Measurements from ENCODE around the gene ZCCHC3.
"Not testable (repeated sequence)": the region's sequence is repeated elsewhere in the genome, so short reads cannot be mapped to it uniquely, and the experiment has no call there.

The ZCCHC3 gene

DNA sequence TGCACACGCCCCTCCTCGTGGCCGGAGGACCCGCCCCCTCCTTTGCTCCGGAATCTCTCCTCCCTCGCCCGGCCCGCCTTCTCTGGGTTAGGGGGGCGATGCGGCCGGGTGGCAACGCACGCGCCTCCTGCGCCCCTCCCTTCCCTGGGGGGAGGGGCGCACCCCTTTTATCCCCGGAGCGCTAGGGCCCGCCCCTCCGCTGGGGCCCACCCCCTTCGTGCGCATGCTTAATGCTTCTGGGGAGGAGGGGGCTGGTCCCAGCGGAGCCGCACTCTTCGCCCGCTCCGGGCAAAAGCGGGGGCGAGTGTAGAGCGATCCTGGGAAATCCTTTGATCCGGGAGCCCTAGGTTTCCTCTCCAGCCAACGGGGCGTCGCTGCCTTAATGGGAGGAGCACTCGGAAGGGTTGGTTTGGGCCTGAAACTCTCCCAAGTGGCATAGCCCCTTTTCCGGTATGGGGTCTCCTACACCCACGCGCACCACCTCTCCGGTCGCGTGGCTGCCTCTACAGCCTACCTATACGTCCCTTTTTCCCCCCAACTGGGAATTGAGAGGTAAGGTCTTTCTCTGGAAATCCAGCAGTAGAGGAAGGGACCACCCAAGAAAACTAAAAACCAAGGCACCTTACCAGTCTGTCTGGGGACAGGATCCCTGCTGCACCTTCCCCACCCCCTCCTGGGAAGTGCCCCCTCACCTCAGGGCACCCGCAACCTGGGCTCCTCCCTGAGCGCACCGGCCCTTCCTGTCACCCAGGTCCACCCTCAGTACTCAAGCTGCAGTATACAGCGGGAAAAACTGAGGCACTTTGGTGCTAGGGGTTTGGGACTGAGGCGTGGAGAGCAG is 30.0 kb downstream of the ZCCHC3 start:
- Histone ChIP-seq H2AFZ (ENCODE audit: low read depth, low read length) (no peak overlapping the region), H3K9me3 (ENCODE audit: low read length) (no peaks in the 10 kb centered on the region), H3K27me3 (ENCODE audit: insufficient read depth, low read length) (no peaks in the 10 kb centered on the region), H3K4me3 (ENCODE audit: low read length) (peak overlapping the region; percentile 92), H3K36me3 (ENCODE audit: insufficient read depth, low read length) (peaks cover 13% of the 10 kb centered on the region), H3K4me1 (ENCODE audit: insufficient read depth, low read length) (peaks cover 46% of the 10 kb centered on the region)

DNA sequence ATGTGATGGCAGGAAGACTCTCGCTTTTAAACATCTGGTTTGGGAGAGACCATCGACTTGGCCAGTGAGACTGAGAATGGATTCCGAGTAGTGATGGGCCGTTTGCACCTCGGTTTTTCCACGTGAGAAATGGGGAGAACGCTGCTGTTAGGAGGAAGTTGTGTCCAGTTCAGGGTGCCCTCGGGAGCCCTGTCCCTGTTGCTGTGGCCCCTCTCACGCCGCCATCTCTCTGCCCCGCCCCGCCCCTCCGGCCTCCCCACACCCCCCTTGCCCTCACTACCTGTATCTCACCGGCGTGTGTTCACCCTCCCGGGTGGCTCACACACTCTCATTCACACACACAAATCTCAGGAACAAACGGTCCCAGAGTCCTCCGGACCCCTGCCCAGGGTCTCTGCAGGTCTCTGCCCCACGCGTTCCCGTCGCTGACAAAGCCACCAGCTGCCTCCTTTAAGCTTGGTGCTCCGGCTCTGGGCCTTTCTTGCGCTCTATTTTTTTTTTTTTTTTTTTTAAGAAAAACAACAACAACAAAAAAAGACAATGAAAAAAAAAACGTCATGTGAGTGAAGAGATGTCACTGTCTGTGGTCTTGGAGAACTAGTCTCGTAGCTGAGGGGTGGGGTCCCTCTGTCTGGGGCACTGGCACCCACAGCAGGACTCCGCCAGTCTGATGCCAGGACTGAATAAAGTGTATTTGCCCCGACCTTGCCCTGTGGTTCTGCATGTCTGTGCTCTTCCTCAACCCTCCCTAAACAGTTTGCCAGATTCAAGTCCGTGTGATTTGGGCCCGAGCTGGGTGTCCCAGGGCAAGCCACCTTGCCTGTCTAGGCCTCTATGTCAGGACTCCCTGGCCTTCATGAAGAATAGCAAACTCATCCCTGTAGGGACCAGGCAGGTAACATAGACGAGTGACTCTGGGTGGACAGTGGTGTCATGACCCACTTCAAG is 30.9 kb downstream of the ZCCHC3 start:
- peaks cover 13% of the 10 kb centered on the region for H3K36me3 ChIP-seq (ENCODE audit: insufficient read depth, low read length)
- H3K4me1 ChIP-seq (ENCODE audit: insufficient read depth, low read length): peaks cover 40% of the 10 kb centered on the region
- no peak overlapping the region for H2AFZ ChIP-seq (ENCODE audit: low read depth, low read length)
- no peaks in the 10 kb centered on the region for H3K9me3 ChIP-seq (ENCODE audit: low read length)
- no peaks in the 10 kb centered on the region for H3K27me3 ChIP-seq (ENCODE audit: insufficient read depth, low read length)
- H3K4me3 ChIP-seq (ENCODE audit: low read length): peak overlapping the region; percentile 92

DNA sequence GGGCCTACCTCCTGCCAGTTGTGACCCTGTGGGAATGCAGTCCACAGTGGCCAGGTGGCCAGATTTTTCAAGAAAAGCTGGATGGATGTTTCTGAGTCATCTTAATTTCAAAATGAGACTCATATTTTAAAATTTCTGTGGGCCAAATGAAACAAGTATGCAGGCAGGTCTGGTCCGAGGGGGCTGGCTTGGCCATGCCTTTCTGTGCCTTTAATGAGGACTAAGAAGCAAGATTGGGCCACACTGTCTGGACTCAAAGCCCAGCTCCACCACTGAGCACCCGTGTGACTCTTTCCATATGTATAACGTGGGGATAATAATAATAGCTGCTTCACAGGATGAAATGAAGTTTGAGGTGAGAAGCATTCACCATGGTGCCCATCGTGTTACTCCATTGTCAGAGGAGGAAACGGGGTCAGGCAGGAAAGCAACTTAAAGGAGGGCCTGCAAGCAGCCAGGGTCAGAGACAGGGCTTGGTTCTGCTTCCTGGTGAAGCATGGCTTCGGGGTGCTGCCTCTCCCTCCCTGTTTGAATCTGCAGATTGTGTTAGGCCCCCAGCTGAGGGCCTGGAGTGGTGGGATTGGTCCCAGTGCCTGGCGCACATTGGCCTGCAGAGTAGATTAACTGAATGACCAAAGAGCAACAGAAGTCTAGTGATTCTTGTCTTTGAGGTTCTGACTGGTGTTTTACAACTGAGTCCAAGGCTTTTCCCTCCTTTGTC is 31.8 kb downstream of the ZCCHC3 start:
- no peak overlapping the region for H2AFZ ChIP-seq (ENCODE audit: low read depth, low read length)
- H3K4me1 ChIP-seq (ENCODE audit: insufficient read depth, low read length): peaks cover 33% of the 10 kb centered on the region
- H3K36me3 ChIP-seq (ENCODE audit: insufficient read depth, low read length): peaks cover 13% of the 10 kb centered on the region
- H3K4me3 ChIP-seq (ENCODE audit: low read length): peak overlapping the region; percentile 92
- no peaks in the 10 kb centered on the region for H3K27me3 ChIP-seq (ENCODE audit: insufficient read depth, low read length)
- H3K9me3 ChIP-seq (ENCODE audit: low read length): no peaks in the 10 kb centered on the region

DNA sequence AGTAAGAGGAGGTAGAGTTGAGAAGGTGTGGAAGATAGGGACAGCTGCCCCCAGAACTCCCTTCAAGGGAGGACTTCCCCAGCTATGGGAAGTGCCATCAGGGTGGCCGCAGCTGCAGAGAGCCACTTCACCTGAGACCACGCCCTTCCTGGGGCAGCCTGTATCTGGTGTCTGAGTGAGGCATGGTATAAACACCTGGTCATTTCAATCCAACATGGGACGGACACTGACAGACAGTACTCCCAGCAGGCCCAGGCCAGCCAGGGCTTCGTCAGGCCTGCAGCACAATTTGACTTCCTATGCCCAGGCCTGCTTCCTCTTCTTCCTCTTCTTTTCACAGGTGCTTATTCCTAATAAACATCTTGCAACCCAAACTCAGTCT is 32.5 kb downstream of the ZCCHC3 start:
- no peak overlapping the region for H2AFZ ChIP-seq (ENCODE audit: low read depth, low read length)
- H3K9me3 ChIP-seq (ENCODE audit: low read length): no peaks in the 10 kb centered on the region
- peaks cover 31% of the 10 kb centered on the region for H3K4me1 ChIP-seq (ENCODE audit: insufficient read depth, low read length)
- H3K27me3 ChIP-seq (ENCODE audit: insufficient read depth, low read length): no peaks in the 10 kb centered on the region
- H3K4me3 ChIP-seq (ENCODE audit: low read length): no peak overlapping the region
- H3K36me3 ChIP-seq (ENCODE audit: insufficient read depth, low read length): peaks cover 13% of the 10 kb centered on the region

DNA sequence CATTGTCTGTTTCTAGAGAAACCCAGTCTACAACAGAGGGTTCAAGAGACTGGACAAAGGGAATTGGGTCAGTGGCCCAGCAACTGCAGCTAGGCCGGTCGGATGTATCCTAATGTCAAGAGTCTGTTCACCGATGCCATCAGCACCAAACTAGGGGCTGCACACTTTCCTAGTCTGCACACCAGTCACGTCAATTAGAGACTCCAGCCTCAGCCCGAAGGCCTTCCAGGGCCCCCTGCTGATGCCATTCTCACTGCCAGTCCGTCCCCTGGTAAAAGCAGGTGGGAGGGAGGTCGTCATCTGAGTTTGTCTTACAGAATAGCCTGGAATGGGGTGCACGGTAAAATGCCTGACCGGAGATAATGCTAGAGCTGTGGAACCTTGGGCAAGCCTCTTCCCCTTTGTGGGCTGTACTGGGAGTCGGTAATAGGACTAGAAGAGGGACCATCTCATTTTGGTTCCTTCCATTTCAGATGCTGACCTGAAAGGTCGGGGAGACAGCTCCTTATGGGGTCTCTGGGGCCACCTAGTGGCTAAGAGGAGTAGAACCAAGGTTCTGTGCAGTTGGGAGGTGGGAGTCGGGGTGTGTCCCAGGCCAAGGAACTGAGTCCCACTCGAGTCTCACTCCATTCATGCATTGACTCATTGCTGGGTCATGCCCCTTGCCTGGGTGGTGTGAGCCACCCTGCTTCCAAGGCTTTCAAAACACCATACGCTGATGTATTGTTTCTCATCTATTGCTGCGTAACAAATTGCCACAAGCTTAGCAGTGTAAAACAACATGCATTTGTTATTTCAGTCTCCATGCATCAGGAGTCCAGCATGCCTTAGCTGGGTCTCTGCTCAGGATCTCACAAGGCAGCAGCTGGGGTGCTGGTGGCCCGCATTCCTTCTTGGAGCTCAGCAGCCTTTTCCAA is 33.1 kb downstream of the ZCCHC3 start:
- no peaks in the 10 kb centered on the region for H3K9me3 ChIP-seq (ENCODE audit: low read length)
- H2AFZ ChIP-seq (ENCODE audit: low read depth, low read length): no peak overlapping the region
- H3K27me3 ChIP-seq (ENCODE audit: insufficient read depth, low read length): no peaks in the 10 kb centered on the region
- peaks cover 30% of the 10 kb centered on the region for H3K4me1 ChIP-seq (ENCODE audit: insufficient read depth, low read length)
- no peak overlapping the region for H3K4me3 ChIP-seq (ENCODE audit: low read length)
- H3K36me3 ChIP-seq (ENCODE audit: insufficient read depth, low read length): peaks cover 13% of the 10 kb centered on the region

DNA sequence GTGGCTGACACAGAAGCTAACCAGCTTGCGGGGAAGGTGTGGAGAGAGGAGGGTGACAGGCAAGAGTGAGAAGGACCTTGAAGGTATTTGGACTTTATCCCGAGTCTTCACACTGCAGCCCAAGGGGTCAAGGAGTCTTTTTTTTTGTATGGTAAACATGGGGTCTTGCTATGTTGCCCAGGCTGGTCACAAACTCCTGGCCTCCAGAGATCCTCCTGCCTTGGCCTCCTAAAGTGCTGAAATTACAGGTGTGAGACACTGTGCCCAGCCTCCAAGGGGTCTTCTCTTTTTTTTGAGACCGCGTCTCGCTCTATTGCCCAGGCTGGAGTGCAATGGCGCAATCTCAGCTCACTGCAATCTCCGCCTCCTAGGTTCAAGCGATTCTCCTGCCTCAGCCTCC is 37.2 kb downstream of the ZCCHC3 start:
- H3K4me3 ChIP-seq (ENCODE audit: low read length): no peak overlapping the region
- no peaks in the 10 kb centered on the region for H3K9me3 ChIP-seq (ENCODE audit: low read length)
- peaks cover 9% of the 10 kb centered on the region for H3K4me1 ChIP-seq (ENCODE audit: insufficient read depth, low read length)
- peaks cover 4% of the 10 kb centered on the region for H3K36me3 ChIP-seq (ENCODE audit: insufficient read depth, low read length)
- H2AFZ ChIP-seq (ENCODE audit: low read depth, low read length): no peak overlapping the region
- no peaks in the 10 kb centered on the region for H3K27me3 ChIP-seq (ENCODE audit: insufficient read depth, low read length)

DNA sequence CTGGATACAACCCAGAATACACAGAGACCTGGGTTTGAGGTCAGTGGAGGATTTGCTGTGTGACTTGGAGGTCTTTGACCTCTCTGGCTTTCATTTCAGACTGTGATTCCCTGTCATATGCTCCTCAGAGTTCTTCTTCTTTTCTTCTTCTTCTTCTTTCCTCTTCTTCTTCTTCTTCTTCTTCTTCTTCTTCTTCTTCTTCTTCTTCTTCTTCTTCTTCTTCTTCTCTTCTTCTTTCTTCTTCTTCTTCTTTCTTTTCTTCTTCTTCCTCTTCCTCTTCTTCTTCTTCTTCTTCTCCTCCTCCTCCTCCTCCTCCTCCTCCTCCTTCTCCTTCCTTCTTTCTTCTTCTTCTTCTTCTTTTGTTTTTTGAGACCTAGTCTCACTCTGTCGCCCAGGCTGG is 38.7 kb downstream of the ZCCHC3 start:
- H3K4me1 ChIP-seq (ENCODE audit: insufficient read depth, low read length); H3K4me3 ChIP-seq (ENCODE audit: low read length); H3K36me3 ChIP-seq (ENCODE audit: insufficient read depth, low read length); H3K9me3 ChIP-seq (ENCODE audit: low read length); H3K27me3 ChIP-seq (ENCODE audit: insufficient read depth, low read length); H2AFZ ChIP-seq (ENCODE audit: low read depth, low read length): not testable (repeated sequence)

DNA sequence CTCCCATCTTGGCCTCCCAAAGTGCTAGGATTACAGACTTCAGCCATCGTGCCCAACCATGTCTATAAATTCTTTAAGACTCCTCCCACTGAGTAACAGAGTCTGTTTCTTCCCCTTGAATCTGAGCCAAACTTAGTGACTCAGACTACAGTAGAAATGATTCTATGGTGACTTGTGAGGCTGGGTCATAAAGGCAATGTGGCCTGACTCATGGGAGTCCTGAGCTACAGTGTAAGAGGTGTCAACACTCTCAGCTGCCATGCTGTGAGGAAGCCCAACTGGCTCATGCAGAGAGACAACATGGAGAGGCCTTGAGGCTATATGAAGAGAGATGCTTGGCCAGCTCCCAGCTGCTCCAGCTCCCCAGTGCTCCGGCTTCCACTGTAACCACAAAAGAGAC is 44.3 kb downstream of the ZCCHC3 start:
- Histone ChIP-seq H3K9me3 (ENCODE audit: low read length) (no peaks in the 10 kb centered on the region), H3K27me3 (ENCODE audit: insufficient read depth, low read length) (no peaks in the 10 kb centered on the region), H3K4me1 (ENCODE audit: insufficient read depth, low read length) (peaks cover 6% of the 10 kb centered on the region), H2AFZ (ENCODE audit: low read depth, low read length) (no peak overlapping the region), H3K4me3 (ENCODE audit: low read length) (no peak overlapping the region), H3K36me3 (ENCODE audit: insufficient read depth, low read length) (no peaks in the 10 kb centered on the region)

DNA sequence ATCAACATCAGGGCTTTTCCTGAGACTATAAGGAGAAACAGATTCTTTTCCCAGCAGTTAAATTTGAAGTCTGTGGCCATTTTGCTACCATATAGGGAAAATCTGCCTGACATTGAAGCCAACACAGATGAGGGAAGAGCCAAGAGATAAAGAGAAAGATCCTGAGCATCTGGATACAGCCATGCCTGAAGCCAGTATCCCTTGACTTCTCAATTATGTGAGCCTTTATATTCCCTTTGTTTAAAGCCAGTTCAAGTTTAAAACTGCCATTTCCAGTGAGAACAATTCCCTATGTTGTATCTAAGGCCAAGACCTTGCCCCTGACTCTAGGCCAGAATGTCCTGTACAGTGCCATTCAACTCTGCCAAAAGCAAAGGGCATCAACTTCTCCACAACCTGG is 45.7 kb downstream of the ZCCHC3 start:
- Histone ChIP-seq H3K27me3 (ENCODE audit: insufficient read depth, low read length) (no peaks in the 10 kb centered on the region), H3K4me1 (ENCODE audit: insufficient read depth, low read length) (peaks cover 6% of the 10 kb centered on the region), H3K4me3 (ENCODE audit: low read length) (no peak overlapping the region), H3K9me3 (ENCODE audit: low read length) (no peaks in the 10 kb centered on the region), H2AFZ (ENCODE audit: low read depth, low read length) (no peak overlapping the region), H3K36me3 (ENCODE audit: insufficient read depth, low read length) (no peaks in the 10 kb centered on the region)

DNA sequence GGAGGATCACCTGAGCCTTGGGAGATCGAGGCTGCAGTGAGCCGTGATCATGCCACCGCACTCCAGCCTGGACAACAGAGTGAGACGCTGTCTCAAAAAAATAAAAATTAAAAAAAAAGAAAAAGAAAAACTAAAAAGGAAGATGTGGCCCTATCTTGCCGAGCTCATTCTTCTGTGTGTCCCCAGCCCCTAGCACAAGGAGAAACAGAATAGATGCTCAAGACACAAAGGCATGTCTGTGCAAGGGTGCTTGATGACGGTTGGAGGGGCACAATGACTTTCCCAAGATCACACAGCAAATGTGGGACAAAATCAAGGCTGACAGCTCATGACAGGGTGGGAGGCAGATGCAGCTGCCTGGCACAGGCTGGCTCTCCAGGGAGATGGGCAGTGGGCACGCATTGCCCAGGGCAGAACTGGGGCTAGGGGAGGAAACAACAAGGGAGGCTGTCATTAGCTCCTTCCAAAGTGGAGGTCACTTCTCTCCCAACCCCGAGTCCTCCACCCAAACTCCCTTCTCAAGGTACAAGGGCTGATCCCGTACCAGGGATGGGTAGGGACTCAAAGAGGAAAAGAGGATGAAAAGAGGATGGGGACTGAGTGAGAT is 48.8 kb downstream of the ZCCHC3 start:
- no peaks in the 10 kb centered on the region for H3K27me3 ChIP-seq (ENCODE audit: insufficient read depth, low read length)

DNA sequence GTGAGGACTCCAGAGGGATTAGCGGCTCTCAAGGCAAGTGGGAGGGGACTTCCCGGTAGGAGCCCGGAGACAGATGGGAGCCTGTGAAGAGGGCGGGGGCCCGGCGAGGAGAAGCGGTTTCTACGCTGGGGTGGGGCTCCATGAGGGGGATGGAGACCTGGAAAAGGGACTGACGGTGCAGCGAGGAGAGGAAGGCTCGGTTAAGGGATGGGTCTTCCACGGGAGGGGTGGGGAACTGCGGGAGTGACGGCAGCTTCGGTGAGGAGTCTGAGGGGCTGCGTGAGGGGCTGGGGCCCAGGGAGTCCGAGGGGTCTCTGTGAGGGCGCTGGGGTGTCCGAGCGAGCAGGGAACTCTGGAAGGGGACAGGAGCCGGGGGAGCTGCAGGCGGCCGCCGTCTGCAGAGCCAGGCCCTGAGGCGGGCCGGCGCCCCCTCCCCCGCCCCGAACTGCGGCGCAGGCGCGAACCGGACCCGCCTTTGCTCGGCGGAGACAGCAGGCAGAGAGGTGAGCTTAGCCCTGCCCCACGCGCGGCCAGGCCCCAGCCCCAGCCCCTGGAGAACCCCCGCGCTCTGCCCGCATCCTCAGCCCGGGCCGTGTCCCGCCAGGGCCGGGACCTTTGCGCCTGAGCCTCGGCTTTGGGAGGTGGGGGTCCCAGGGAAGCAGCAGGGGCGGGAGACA is 49.4 kb downstream of the ZCCHC3 start, which contains the start of gene NRSN2:
NRSN2 (plus strand) TSS at position 472 of the 677 bp plus-strand sequence. CDS start 2,533 bp downstream, outside the sequence.
- Histone ChIP-seq H3K27me3 (ENCODE audit: insufficient read depth, low read length) (no peaks in the 10 kb centered on the region), H2AFZ (ENCODE audit: low read depth, low read length) (peak within 1 kb of the TSS; percentile 47), H3K4me1 (ENCODE audit: insufficient read depth, low read length) (peaks cover 11% of the 10 kb centered on the region), H3K9me3 (ENCODE audit: low read length) (no peaks in the 10 kb centered on the region), H3K4me3 (ENCODE audit: low read length) (peak within 1 kb of the TSS; percentile 81), H3K36me3 (ENCODE audit: insufficient read depth, low read length) (peaks cover 7% of the 10 kb centered on the region)

More for the DNA sequence above, 48.8 kb downstream of the ZCCHC3 start:
- Histone ChIP-seq H3K4me1 (ENCODE audit: insufficient read depth, low read length) (peaks cover 11% of the 10 kb centered on the region), H2AFZ (ENCODE audit: low read depth, low read length) (no peak overlapping the region), H3K9me3 (ENCODE audit: low read length) (no peaks in the 10 kb centered on the region), H3K4me3 (ENCODE audit: low read length) (peak overlapping the region; percentile 81), H3K36me3 (ENCODE audit: insufficient read depth, low read length) (peaks cover 7% of the 10 kb centered on the region)

Measured in neuron (in vitro differentiated cells).